Esophagus muscularis mucosa (tissue), 4 donors: ENCODE results near the gene APLF. TPM values are rescaled to one million over a fixed set of nuclear protein-coding genes. Genes with fewer than 3 reads are reported as not detected.

Source experiments
- DNase-seq: peaks from one replicate; pipeline ENCODE4 v3.0.0-alpha.2; 2017; ENCODE audit errors: extremely low spot score
- H3K27ac ChIP-seq, 4 donors: fragments of 200-600 bp; sonication (generic); replicated peaks in 1 of 4; 1 replicate in 3 of 4; 2 replicates in 1 of 4; pipeline ENCODE4 v1.5.1; 2016 to 2019; ENCODE audit warnings: mild to moderate bottlenecking in 1 of 4
- H3K27me3 ChIP-seq, 4 donors: fragments of 200-600 bp; sonication (generic); one replicate each; pipeline versions ENCODE4 v1.5.1 to v1.6.0; 2016 to 2019
- H3K36me3 ChIP-seq, 4 donors: fragments of 200-600 bp; sonication (generic); one replicate each; pipeline ENCODE4 v1.5.1; 2016 to 2019
- H3K4me1 ChIP-seq, 4 donors: fragments of 200-600 bp; sonication (generic); one replicate each; pipeline ENCODE4 v1.5.1; 2016 to 2019
- H3K4me3 ChIP-seq, 4 donors: fragments of 200-600 bp; sonication (generic); 1 replicate in 2 of 4; 2 replicates in 2 of 4; pipeline ENCODE4 v1.5.1; 2016 to 2019; ENCODE audit warnings: mild to moderate bottlenecking in 4 of 4, moderate library complexity in 1 of 4
- H3K9me3 ChIP-seq, 4 donors: fragments of 200-600 bp; sonication (generic); 1 replicate in 3 of 4; 2 replicates in 1 of 4; pipeline ENCODE4 v1.5.1; 2016 to 2019
- EP300 ChIP-seq: sonication (generic); formaldehyde crosslinking; IDR thresholded peaks from one replicate; pipeline ENCODE4 v1.6.1; 2017; ENCODE audit warnings: antibody characterized with exemption
- POLR2A ChIP-seq: fragments of 450-650 bp; IDR thresholded peaks from one replicate; pipeline ENCODE4 v1.6.1; 2017; ENCODE audit warnings: antibody characterized with exemption, moderate library complexity, mild to moderate bottlenecking, low read depth
- POLR2AphosphoS5 ChIP-seq, 2 donors: sonication (generic); formaldehyde crosslinking; IDR thresholded peaks; one replicate each; pipeline ENCODE4 v1.6.1; 2017; ENCODE audit warnings: antibody characterized with exemption in 2 of 2
- WGBS: methylation state at CpG from one replicate; pipeline ENCODE4 v1.1.5; 2018; 5-methylcytosine and 5-hydroxymethylcytosine counted together
- intact Hi-C: fragments of 100-400 bp; cut with DNase I; formaldehyde crosslinking; loops from one replicate; pipeline ENCODE4 v1.15.1; 2023
- total RNA-seq, 4 donors: library from RNA; depleted of rRNA; stranded (reverse); fragments of >200 nt; gene quantifications; one replicate each; pipeline versions ENCODE4 v1.1.0 to v1.2.1, GENCODE V29; 2016
- TF ChIP-seq, protein P1 (sequence below), 3 experiments: fragments of 200-600 bp in 2 of 3; fragments of 450-650 bp in 1 of 3; sonication (generic) in 2 of 3; IDR thresholded peaks; one replicate each; pipeline ENCODE4 v1.5.1; 2017 to 2019; ENCODE audit warnings: antibody characterized with exemption in 3 of 3, mild to moderate bottlenecking in 2 of 3, moderate library complexity in 1 of 3

Gene APLF
- total RNA-seq, 4 donors from 2014 or later = 7.6 to 12.1 (median 10.9) TPM

DNA sequence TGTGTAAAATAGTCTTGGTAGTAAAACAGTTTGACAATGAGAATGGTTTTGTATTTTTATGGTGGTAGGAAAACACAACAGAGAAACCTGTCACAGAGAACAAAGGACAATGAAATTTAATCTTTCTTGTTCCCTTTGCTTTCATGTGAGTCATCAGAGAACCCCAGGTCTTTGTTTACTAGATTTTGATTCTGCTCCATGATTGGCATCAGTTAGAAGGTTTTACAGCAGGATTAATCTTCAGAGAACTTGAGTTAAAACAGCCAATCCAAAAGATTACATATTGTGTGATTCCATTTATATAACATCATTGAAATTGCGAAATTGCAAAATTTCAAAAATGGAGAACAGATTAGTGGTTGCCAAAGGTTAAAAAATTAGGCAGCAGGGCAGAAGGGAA, 2.5 kb downstream of the APLF start:
- no peak overlapping the region for H3K4me3 ChIP-seq
- H3K4me1 ChIP-seq = peaks cover 12 to 22% (median 20%) of the 10 kb centered on the region in 4 donors
- no peak overlapping the region for H3K27ac ChIP-seq
- 91% methylated on average over 1 of the region's 1 CpG for WGBS
- DNase-seq = no peak
- no peaks in the 10 kb centered on the region for H3K36me3 ChIP-seq
- TF ChIP-seq, protein P1, sequence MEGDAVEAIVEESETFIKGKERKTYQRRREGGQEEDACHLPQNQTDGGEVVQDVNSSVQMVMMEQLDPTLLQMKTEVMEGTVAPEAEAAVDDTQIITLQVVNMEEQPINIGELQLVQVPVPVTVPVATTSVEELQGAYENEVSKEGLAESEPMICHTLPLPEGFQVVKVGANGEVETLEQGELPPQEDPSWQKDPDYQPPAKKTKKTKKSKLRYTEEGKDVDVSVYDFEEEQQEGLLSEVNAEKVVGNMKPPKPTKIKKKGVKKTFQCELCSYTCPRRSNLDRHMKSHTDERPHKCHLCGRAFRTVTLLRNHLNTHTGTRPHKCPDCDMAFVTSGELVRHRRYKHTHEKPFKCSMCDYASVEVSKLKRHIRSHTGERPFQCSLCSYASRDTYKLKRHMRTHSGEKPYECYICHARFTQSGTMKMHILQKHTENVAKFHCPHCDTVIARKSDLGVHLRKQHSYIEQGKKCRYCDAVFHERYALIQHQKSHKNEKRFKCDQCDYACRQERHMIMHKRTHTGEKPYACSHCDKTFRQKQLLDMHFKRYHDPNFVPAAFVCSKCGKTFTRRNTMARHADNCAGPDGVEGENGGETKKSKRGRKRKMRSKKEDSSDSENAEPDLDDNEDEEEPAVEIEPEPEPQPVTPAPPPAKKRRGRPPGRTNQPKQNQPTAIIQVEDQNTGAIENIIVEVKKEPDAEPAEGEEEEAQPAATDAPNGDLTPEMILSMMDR (IDR thresholded peaks at IDR 0.05) = no peak
- TF ChIP-seq POLR2AphosphoS5 (IDR thresholded peaks at IDR 0.05) = no peak
- no peak for TF ChIP-seq POLR2A
- no peak for TF ChIP-seq EP300
- intact Hi-C loops = loop anchor here (5.0 kb wide), 2 partner anchors 362 to 457 kb away; no protein-coding TSS in a partner anchor
- no peaks in the 10 kb centered on the region for H3K27me3 ChIP-seq
- no peaks in the 10 kb centered on the region for H3K9me3 ChIP-seq

DNA sequence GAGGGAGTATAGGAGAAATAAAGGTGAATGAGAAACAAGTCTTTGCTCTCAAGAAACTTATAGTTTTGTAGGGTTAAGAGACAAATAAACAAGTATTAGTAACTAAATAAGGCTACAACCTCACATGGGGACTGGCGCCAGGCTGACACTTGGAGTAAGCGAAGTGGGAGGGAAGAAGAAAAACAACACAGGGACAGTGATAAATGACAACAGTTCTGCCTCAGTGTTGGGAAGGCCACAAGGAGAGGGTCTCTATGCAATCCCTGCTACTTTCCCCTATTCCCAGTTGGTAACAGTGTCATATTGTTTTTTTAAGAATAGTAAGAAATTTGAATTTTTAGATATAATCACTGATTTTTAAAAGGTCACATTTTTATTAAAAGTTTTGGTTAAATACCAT, 4.0 kb downstream of the APLF start:
- WGBS = 96% methylated on average over 2 of the region's 2 CpGs
- Histone ChIP-seq H3K9me3 (no peaks in the 10 kb centered on the region), H3K27ac (no peak overlapping the region), H3K36me3 (no peaks in the 10 kb centered on the region), H3K4me1 (peaks cover 9 to 15% (median 14%) of the 10 kb centered on the region in 4 donors), H3K4me3 (no peak overlapping the region), H3K27me3 (no peaks in the 10 kb centered on the region)
- no peak for DNase-seq
- intact Hi-C loops = no loop called here
- TF ChIP-seq EP300 = no peak
- TF ChIP-seq POLR2A = no peak
- no peak for TF ChIP-seq POLR2AphosphoS5 (IDR thresholded peaks at IDR 0.05)
- TF ChIP-seq, protein P1 (IDR thresholded peaks at IDR 0.05) = no peak

GRCh38 chr2:68472796-68473414, 5.5 kb downstream of the APLF start:
- TF ChIP-seq, protein P1 (IDR thresholded peaks at IDR 0.05) = no peak
- TF ChIP-seq EP300 (no peak), POLR2AphosphoS5 (IDR thresholded peaks at IDR 0.05) (no peak), POLR2A (no peak)
- Histone ChIP-seq H3K4me3 (no peak overlapping the region), H3K27me3 (no peaks in the 10 kb centered on the region), H3K4me1 (peaks cover 7 to 12% (median 9%) of the 10 kb centered on the region in 4 donors), H3K27ac (no peak overlapping the region), H3K36me3 (no peaks in the 10 kb centered on the region), H3K9me3 (no peaks in the 10 kb centered on the region)
- intact Hi-C loops = no loop called here
- WGBS = 91% methylated on average over 3 of the region's 3 CpGs
- no peak for DNase-seq

DNA sequence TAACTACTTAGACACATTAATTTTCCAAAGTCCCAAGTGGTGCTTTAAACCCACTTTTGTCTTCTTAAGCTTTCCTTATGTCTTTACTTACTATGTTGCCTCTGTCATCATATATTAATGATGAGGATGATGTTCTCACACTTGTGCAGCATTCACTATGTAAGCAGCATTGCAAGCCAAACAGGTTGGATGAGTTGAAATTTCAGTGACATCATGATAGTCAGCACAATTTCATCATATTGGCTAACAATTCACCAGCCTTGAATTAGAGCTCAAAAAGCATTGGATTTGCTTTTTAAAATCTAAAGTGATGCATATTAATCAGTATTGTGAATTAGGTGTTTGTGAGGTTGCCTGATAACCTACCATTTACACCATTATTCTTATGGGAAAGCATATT, 7.7 kb downstream of the APLF start:
- Histone ChIP-seq H3K27ac (no peak overlapping the region), H3K36me3 (no peaks in the 10 kb centered on the region), H3K9me3 (no peaks in the 10 kb centered on the region), H3K4me3 (no peak overlapping the region), H3K4me1 (no peaks in the 10 kb centered on the region), H3K27me3 (no peaks in the 10 kb centered on the region)
- no peak for DNase-seq
- TF ChIP-seq POLR2A (no peak), POLR2AphosphoS5 (IDR thresholded peaks at IDR 0.05) (no peak), EP300 (no peak)
- TF ChIP-seq, protein P1 (IDR thresholded peaks at IDR 0.05) = no peak
- intact Hi-C loops = no loop called here

GRCh38 chr2:68475576-68475975, 8.2 kb downstream of the APLF start:
- Histone ChIP-seq H3K9me3 (no peaks in the 10 kb centered on the region), H3K36me3 (no peaks in the 10 kb centered on the region), H3K4me3 (no peak overlapping the region), H3K27ac (no peak overlapping the region), H3K27me3 (no peaks in the 10 kb centered on the region), H3K4me1 (no peaks in the 10 kb centered on the region)
- TF ChIP-seq POLR2AphosphoS5 (IDR thresholded peaks at IDR 0.05) (no peak), POLR2A (no peak), EP300 (no peak)
- TF ChIP-seq, protein P1 (IDR thresholded peaks at IDR 0.05) = no peak
- intact Hi-C loops = no loop called here
- no peak for DNase-seq
- 87% methylated on average over 2 of the region's 2 CpGs for WGBS
